Karpas-422 (cell line): Measurements from ENCODE around the gene TIAM2. TPM values are rescaled to one million over a fixed set of nuclear protein-coding genes. Genes with fewer than 3 reads are reported as not detected.
"Not testable (repeated sequence)": the region's sequence is repeated elsewhere in the genome, so short reads cannot be mapped to it uniquely, and the experiment has no call there.

Experiments used
- DNase-seq: peaks from one replicate; pipeline ENCODE4 v3.0.0-alpha.2; 2015
- H2AFZ ChIP-seq: fragments of 200-600 bp; sonication (generic); 2 replicates; pipeline ENCODE4 v1.6.1; 2014; ENCODE audit warnings: antibody characterized with exemption, low read length, mixed read lengths
- H3K27ac ChIP-seq: fragments of 200-600 bp; sonication (generic); 2 replicates; pipeline ENCODE4 v1.5.1; 2014; ENCODE audit warnings: mild to moderate bottlenecking, low read length, moderate library complexity
- H3K27me3 ChIP-seq: fragments of 200-600 bp; sonication (generic); 2 replicates; pipeline ENCODE4 v1.6.1; 2014; ENCODE audit warnings: low read length, mixed read lengths
- H3K36me3 ChIP-seq: fragments of 200-600 bp; sonication (generic); 2 replicates; pipeline ENCODE4 v1.6.1; 2014; ENCODE audit warnings: low read length, mixed read lengths; ENCODE audit not compliant: insufficient read depth
- H3K4me1 ChIP-seq: fragments of 200-600 bp; sonication (generic); 2 replicates; pipeline ENCODE4 v1.6.1; 2014; ENCODE audit warnings: mild to moderate bottlenecking, low read length, mixed read lengths
- H3K4me2 ChIP-seq: fragments of 200-600 bp; sonication (generic); 2 replicates; pipeline ENCODE4 v1.6.1; 2014; ENCODE audit warnings: low read length, low read depth, mild to moderate bottlenecking; ENCODE audit not compliant: poor library complexity, severe bottlenecking
- H3K4me3 ChIP-seq: fragments of 200-600 bp; sonication (generic); 2 replicates; pipeline ENCODE4 v1.5.1; 2014; ENCODE audit warnings: mild to moderate bottlenecking, antibody characterized with exemption, low read length, mixed read lengths
- H3K79me2 ChIP-seq: fragments of 200-600 bp; sonication (generic); 2 replicates; pipeline ENCODE4 v1.6.1; 2014; ENCODE audit warnings: mild to moderate bottlenecking, low read length, mixed read lengths
- H3K9ac ChIP-seq: fragments of 200-600 bp; sonication (generic); 2 replicates; pipeline ENCODE4 v1.6.0; 2014; ENCODE audit warnings: low read length
- H3K9me2 ChIP-seq: fragments of 200-600 bp; sonication (generic), shearing (Covaris generic); replicated peaks from 2 replicates; pipeline ENCODE4 v1.6.0; 2014; ENCODE audit warnings: mild to moderate bottlenecking, low read length, moderate library complexity; ENCODE audit not compliant: insufficient read depth
- H3K9me3 ChIP-seq: fragments of 300-700, 200-600 bp; sonication (generic); 2 replicates; pipeline ENCODE4 v1.6.1; 2014; ENCODE audit warnings: low read length, mixed read lengths
- H4K20me1 ChIP-seq: fragments of 200-600 bp; sonication (generic); 2 replicates; pipeline ENCODE4 v1.6.1; 2014; ENCODE audit warnings: mild to moderate bottlenecking, antibody characterized with exemption, low read length, low read depth; ENCODE audit not compliant: insufficient read depth
- total RNA-seq: library from RNA; depleted of rRNA; stranded (reverse); fragments of >200 nt; shearing (Covaris generic); gene quantifications from 2 replicates; pipeline ENCODE4 v1.2.3, GENCODE V29; 2014; ENCODE audit warnings: low replicate concordance

TIAM2 gene
- total RNA-seq, 1 experiment from 2014 or later = 9.0 TPM

DNA sequence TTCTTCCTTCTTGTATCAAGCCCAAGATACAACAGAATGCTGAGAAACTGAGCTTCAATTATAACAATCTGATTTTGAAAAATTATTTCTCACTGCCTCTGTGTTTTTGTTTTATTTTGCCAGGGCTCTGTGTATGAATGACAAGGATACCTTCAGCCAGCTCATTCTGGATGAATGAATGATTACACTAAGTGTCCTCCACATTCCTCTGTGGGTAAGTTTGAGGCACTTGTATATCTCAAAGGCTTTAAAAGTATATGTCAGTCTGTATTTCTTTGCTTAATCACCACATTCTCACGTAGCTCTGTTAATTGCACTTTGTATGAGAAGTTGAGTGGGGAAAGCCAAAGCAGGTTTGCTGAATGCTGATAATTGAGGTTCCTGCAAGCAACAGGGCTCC lies 95.1 kb downstream of the TIAM2 start:
- Histone ChIP-seq H3K4me2 (no peak overlapping the region), H3K9me2 (no peaks in the 10 kb centered on the region), H2AFZ (no peak overlapping the region), H3K4me1 (no peaks in the 10 kb centered on the region), H3K4me3 (no peak overlapping the region), H3K36me3 (no peaks in the 10 kb centered on the region), H3K9me3 (no peaks in the 10 kb centered on the region), H4K20me1 (no peaks in the 10 kb centered on the region), H3K9ac (no peak overlapping the region), H3K79me2 (no peaks in the 10 kb centered on the region), H3K27ac (no peak overlapping the region), H3K27me3 (no peaks in the 10 kb centered on the region)
- no peak for DNase-seq

- no peaks in the 10 kb centered on the region for H3K79me2 ChIP-seq
- H3K4me1 ChIP-seq = no peaks in the 10 kb centered on the region
- no peak overlapping the region for H3K27ac ChIP-seq
- DNase-seq = no peak
- H2AFZ ChIP-seq = no peak overlapping the region
- no peaks in the 10 kb centered on the region for H3K9me2 ChIP-seq
- no peaks in the 10 kb centered on the region for H3K36me3 ChIP-seq
- H4K20me1 ChIP-seq = no peaks in the 10 kb centered on the region
- no peak overlapping the region for H3K4me2 ChIP-seq
- no peak overlapping the region for H3K4me3 ChIP-seq
- H3K27me3 ChIP-seq = no peaks in the 10 kb centered on the region
- H3K9ac ChIP-seq = no peak overlapping the region
- H3K9me3 ChIP-seq = no peaks in the 10 kb centered on the region
Observed at GRCh38 chr6:155091756-155092155, 96.6 kb downstream of the TIAM2 start.

DNA sequence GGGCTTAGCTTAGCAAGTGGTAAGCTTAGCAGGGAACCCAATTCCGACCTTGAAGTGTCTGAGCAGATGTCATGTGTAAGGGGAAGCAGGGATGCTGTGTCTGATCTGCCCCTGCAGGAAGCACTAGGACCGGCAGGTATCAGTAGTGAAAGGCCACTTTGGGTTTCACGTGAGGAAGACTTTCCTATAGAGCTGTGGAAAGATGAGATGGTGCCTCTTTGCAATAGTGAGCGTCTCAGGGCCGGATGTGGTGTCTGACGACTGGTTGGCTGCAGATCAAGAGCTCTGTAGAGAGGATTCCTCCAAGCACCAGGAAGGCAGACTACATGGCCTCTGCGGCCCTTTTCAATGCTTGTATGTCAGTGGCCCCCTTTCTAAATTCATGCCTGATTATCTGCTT lies 98.3 kb downstream of the TIAM2 start:
- no peak for DNase-seq
- Histone ChIP-seq H4K20me1 (no peaks in the 10 kb centered on the region), H3K4me1 (no peaks in the 10 kb centered on the region)

DNA sequence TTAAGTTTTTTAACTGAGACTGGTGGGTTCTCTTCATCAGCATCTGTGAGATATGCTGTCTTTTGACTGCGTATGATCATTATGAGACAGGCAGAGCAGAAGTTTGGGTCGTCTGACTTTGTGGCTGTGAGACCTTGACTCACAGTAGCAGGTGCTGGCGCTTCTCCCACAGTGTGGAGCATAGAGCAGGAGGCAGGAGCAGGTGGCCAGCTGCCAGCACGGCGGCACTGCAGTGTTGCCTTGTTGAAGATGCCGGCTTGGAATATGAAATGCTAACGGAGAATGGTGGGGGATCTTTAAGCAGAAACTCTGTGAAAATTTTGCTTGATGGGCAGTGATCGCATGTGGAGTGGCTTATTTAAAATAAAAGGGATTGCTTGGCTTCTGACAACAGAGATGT lies 105.0 kb downstream of the TIAM2 start:
- no peaks in the 10 kb centered on the region for H3K27me3 ChIP-seq
- H3K4me3 ChIP-seq = no peak overlapping the region
- no peaks in the 10 kb centered on the region for H3K4me1 ChIP-seq
- no peak for DNase-seq
- no peaks in the 10 kb centered on the region for H3K79me2 ChIP-seq
- no peak overlapping the region for H3K4me2 ChIP-seq
- no peaks in the 10 kb centered on the region for H3K9me2 ChIP-seq
- H3K9me3 ChIP-seq = no peaks in the 10 kb centered on the region
- no peak overlapping the region for H3K9ac ChIP-seq
- H3K27ac ChIP-seq = no peak overlapping the region
- no peaks in the 10 kb centered on the region for H3K36me3 ChIP-seq
- H2AFZ ChIP-seq = no peak overlapping the region
- H4K20me1 ChIP-seq = no peaks in the 10 kb centered on the region

More for the DNA sequence above, 98.3 kb downstream of the TIAM2 start:
- Histone ChIP-seq H3K79me2 (no peaks in the 10 kb centered on the region), H3K9me3 (no peaks in the 10 kb centered on the region), H3K4me2 (no peak overlapping the region), H3K9ac (no peak overlapping the region), H3K9me2 (no peaks in the 10 kb centered on the region), H3K4me3 (no peak overlapping the region), H2AFZ (no peak overlapping the region), H3K27ac (no peak overlapping the region), H3K27me3 (no peaks in the 10 kb centered on the region), H3K36me3 (no peaks in the 10 kb centered on the region)

- Histone ChIP-seq H3K9me2 (no peaks in the 10 kb centered on the region), H3K4me1 (no peaks in the 10 kb centered on the region)
- no peak for DNase-seq
Observed at GRCh38 chr6:155100591-155100990, 105.5 kb downstream of the TIAM2 start.

GRCh38 chr6:155103083-155103645 lies 108.0 kb downstream of the TIAM2 start:
- H3K27me3 ChIP-seq, H4K20me1 ChIP-seq, H3K79me2 ChIP-seq, H3K4me3 ChIP-seq, H3K9ac ChIP-seq, H3K4me2 ChIP-seq, H3K9me2 ChIP-seq, H3K4me1 ChIP-seq, H3K9me3 ChIP-seq, DNase-seq, H2AFZ ChIP-seq, H3K27ac ChIP-seq, H3K36me3 ChIP-seq: not testable (repeated sequence)

More at GRCh38 chr6:155100591-155100990, 105.5 kb downstream of the TIAM2 start:
- no peak overlapping the region for H3K4me3 ChIP-seq
- H3K36me3 ChIP-seq = no peaks in the 10 kb centered on the region
- H2AFZ ChIP-seq = no peak overlapping the region
- no peak overlapping the region for H3K27ac ChIP-seq
- H3K9me3 ChIP-seq = no peaks in the 10 kb centered on the region
- no peaks in the 10 kb centered on the region for H4K20me1 ChIP-seq
- H3K4me2 ChIP-seq = no peak overlapping the region
- H3K27me3 ChIP-seq = no peaks in the 10 kb centered on the region
- H3K9ac ChIP-seq = no peak overlapping the region
- no peaks in the 10 kb centered on the region for H3K79me2 ChIP-seq

DNA sequence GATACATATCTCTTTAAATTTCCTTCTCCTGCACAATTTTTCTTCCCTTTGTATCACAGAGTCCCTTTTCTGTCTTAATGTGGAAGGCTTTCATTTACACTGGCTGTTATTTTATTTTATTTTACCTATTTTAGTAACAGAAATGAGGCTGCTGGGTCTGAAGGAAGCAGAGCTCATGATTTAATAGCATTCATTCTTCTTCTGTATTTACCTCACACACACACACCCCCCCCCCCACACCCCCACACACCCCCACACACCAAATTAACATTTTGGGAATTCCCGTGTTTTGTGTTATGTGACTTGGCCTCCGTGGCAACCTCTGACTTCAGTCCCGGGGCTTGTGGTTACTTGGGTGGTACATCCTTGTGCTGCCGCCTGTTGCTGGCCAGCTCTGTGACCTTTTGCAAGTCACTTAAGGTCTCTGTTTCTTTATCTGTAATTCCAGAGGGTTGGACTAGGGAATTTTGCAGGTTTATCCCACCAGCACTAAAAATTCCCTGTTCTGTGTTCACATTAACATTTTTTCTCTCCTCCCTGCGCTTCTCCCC lies 108.8 kb downstream of the TIAM2 start:
- no peak overlapping the region for H3K4me3 ChIP-seq
- no peaks in the 10 kb centered on the region for H3K9me3 ChIP-seq
- no peaks in the 10 kb centered on the region for H3K36me3 ChIP-seq
- H3K4me1 ChIP-seq = no peaks in the 10 kb centered on the region
- DNase-seq = no peak
- H3K27ac ChIP-seq = no peak overlapping the region
- no peaks in the 10 kb centered on the region for H4K20me1 ChIP-seq
- no peak overlapping the region for H3K4me2 ChIP-seq
- H3K27me3 ChIP-seq = no peaks in the 10 kb centered on the region
- H3K79me2 ChIP-seq = no peaks in the 10 kb centered on the region
- no peak overlapping the region for H3K9ac ChIP-seq
- H2AFZ ChIP-seq = no peak overlapping the region
- H3K9me2 ChIP-seq = no peaks in the 10 kb centered on the region

GRCh38 chr6:155106456-155107115 lies 111.5 kb downstream of the TIAM2 start:
- no peak overlapping the region for H3K4me2 ChIP-seq
- H3K4me1 ChIP-seq = no peaks in the 10 kb centered on the region
- H3K27me3 ChIP-seq = no peaks in the 10 kb centered on the region
- DNase-seq = no peak
- no peak overlapping the region for H3K9ac ChIP-seq
- no peaks in the 10 kb centered on the region for H3K36me3 ChIP-seq
- H3K9me2 ChIP-seq = no peaks in the 10 kb centered on the region
- H3K79me2 ChIP-seq = no peaks in the 10 kb centered on the region
- H3K9me3 ChIP-seq = no peaks in the 10 kb centered on the region
- H3K27ac ChIP-seq = no peak overlapping the region
- no peak overlapping the region for H3K4me3 ChIP-seq
- no peaks in the 10 kb centered on the region for H4K20me1 ChIP-seq
- no peak overlapping the region for H2AFZ ChIP-seq
